T-helper 2 cell (primary cell): ENCODE measurements around the gene PLEKHG4.

Experiments
- DNase-seq, 5 experiments: peaks; one replicate each; pipeline versions ENCODE4 v3.0.0 to v3.0.0-alpha.2; 2012 to 2022

The PLEKHG4 gene

DNA sequence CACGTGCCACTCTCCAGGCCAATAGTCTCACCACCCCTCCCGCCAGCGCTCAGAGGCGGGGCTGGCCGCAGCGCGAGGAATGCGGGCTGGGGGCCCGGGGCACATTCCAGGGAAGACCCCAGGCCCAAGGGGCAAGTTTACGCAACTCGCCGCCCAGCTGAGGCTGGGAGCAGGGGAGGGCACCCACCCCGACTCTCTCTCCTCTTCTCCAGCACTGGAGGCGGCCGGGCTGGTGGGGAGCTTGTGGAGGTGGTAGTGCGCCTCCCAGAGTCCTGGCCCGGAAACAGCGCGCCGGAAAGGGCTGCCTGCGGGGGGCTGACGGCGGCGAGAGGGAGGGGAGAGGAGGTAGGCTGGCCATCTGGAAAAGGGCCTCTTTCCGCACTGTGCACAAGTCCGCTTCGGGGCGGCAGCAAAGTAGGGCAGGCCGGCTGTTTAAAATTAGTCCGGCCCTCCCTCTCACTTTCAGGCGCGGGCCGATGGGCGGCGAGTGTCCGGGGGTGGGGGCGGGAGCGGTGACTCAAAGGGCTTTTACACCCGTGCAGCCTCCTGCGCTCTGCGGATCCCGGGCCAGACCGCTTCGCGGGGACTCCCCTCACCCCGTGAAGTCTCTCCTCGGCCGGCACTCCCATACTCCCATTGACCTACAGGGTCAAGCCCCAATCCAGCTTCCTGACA lies 33.1 kb upstream of the PLEKHG4 start:
- DNase-seq: peak in 3 of 5 experiments; percentile 29 to 64 (median 36)

DNA sequence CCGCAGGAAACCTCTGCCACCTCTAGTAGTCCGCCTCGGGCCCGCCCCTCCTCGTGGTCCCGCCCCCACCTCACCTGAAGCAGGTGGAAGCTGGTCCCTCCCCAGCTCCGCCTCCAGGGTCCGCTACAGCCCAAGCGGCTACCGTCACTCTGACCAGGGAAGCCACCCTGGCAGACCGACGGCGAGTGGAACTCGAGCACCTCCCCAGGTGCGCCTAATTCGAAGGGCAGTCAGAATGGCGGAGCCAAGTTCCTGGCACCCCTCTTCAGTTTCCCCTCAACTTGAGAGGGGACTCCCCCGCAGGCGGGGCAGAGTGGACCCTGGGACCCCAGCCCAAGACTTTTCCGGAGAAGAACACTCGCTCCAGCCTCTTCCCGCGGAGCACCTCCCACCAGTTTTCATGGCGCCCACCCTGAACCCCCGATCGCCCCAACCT lies 32.6 kb upstream of the PLEKHG4 start:
- peak in 2 of 5 experiments; percentile 30 to 38 for DNase-seq

DNA sequence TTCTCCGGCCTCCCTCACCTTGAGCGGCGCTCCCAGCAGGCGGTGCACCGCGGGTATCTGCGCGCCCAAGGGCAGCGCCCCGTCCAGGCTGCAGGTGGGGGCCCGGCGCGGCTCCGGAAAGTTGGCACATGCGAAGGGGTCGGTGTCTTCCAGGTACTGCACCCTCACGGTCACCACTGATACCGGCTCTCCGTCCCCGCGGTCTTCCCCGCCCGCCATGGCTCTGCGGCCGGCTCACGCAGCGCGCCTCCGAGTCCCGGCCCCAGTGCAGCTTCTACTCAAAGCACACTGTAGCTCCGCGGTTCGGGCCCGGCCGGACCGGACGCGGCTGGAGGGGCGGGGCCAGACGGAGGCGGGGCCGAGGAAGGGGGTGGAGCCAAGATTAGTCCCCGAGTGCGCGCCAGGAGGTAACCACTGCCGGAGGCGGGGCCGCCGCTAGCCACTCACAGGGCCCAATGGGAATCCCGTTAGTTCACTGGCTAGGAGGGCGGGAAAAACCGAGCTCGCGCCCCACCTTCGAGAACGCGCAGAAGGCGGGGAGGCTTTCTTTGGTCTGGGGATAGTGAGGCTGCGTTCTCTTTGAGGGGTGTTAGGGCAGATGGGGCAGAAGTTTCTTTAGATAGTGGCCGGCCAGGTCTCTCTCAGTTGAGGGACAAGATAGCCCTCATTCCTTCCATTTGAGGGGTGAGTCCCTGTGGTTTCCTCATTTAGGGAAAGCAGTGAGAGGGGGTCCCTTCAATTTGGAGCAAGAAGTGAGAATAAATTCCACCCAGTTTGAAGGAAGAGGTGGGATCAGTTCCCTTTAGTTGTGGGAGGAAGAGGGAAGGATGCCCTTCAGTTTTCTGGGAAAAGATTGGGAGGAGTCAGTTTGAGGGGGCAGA lies 31.9 kb upstream of the PLEKHG4 start, which contains the start of gene FHOD1:
Gene FHOD1, minus strand, starts transcription at position 290 of the 881 bp plus-strand sequence. Its CDS starts 71 bp downstream, at position 219.
- DNase-seq: peak; percentile 93 to 97 (median 95)

DNA sequence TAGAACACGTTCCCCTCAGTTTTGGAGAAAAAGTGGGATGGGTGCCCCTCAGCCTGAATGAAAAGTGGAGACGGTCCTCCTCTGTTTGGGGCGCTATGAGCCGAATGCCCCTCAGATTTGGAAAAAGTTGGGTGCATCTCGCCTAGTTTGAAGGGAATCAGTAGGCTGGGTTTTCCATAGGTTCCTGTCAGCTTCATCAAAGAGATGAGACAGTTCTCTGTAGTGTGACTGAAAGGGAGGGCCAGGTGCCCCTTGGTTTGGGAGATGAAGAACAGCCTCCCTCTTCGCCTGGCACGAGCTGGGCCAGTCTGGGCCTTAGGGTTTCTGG lies 31.3 kb upstream of the PLEKHG4 start:
- DNase-seq: no peak

DNA sequence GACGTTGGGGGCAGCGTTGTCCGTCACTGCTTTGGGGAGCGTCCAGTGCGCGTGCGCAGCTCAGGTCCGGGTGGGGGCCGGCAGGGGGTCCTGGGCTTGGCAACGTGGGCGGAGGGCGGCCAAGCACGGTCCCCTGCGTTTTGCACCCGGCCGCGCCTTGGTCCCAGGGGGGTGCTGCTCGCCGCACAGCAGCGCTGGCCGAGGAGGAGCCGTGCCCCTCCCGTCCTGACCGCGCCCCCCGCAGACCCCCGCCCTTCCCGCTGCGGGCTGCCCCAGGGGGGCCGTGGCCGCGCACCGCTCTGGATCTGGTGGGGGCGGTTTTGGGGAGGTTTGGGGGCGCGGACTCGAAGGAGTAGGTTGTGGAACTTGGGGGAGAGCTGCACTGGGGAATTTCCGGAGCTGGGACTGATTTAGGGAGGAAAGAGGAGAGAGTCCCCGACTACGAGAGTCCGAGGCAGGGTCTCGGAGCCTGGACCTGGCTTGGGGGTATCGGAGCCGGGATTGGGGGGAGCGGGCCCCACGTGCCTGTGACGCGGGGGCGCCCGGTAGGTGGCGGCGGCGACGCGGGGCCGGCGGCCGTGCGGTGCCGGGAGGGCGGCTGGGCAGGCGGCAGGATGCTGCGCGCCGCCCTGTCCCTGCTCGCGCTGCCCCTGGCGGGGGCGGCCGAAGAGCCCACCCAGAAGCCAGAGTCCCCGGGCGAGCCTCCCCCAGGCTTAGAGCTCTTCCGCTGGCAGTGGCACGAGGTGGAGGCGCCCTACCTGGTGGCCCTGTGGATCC lies 30.7 kb upstream of the PLEKHG4 start, which contains the start of gene SLC9A5:
Gene SLC9A5, plus strand, starts transcription at position 579 of the 777 bp plus-strand sequence. Its CDS starts 36 bp downstream, at position 615.
- DNase-seq: peak in 1 of 5 experiments; percentile 45

DNA sequence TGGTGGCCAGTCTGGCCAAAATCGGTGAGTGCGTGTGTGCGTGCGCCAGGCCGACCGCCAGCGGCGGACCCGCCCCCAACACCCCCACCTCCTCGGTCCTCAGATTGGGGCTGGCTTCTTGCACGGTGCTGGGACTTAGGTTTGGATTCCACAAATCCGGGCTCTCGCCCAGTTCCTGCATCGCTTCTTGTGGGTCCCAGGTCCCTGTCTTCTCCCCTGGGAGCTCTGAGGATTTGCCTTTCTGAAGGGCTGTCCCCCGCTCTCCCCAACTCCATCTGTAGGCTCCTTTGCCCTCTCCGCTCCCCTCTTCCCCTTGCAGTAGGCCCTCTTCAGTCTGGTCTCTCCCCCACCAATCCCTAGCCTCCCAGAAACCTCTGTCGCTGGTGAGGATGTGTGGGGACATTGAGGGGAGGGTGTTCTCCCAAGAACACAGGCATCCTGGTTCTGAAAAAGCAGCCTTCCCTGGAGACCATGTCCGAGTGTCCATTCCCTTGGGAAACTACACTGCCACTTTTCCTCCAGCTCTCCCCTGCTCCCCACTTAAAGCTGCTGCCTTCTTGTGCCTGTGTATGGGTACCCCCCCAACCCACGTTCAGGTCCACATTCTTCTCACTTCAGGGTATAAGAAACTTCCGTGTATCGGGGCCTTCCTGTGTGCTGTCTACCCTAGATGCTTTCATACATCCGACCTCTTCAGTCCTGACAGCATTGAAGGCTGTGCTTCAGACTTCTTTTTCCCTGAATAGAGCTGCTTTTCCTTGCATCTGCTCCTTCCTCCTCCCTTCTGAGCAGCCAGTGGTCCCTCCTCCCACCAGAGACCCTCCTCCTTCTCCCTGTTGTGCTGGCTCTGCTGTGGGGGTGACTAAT lies 29.9 kb upstream of the PLEKHG4 start:
- DNase-seq: no peak

DNA sequence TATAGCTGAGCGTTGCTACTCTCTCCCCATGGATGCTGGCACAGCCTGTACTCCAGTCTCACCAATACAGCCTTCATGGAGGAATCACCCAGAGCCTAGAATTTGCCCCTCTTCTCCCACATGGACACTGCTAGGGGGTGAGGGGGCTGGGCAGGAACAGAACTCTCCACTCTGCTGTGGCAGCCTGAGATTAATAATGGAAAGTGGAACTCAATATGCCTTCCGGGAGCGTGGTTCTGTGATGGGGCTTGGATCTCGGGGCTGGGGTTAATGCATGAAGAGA lies 29.3 kb upstream of the PLEKHG4 start:
- no peak for DNase-seq

DNA sequence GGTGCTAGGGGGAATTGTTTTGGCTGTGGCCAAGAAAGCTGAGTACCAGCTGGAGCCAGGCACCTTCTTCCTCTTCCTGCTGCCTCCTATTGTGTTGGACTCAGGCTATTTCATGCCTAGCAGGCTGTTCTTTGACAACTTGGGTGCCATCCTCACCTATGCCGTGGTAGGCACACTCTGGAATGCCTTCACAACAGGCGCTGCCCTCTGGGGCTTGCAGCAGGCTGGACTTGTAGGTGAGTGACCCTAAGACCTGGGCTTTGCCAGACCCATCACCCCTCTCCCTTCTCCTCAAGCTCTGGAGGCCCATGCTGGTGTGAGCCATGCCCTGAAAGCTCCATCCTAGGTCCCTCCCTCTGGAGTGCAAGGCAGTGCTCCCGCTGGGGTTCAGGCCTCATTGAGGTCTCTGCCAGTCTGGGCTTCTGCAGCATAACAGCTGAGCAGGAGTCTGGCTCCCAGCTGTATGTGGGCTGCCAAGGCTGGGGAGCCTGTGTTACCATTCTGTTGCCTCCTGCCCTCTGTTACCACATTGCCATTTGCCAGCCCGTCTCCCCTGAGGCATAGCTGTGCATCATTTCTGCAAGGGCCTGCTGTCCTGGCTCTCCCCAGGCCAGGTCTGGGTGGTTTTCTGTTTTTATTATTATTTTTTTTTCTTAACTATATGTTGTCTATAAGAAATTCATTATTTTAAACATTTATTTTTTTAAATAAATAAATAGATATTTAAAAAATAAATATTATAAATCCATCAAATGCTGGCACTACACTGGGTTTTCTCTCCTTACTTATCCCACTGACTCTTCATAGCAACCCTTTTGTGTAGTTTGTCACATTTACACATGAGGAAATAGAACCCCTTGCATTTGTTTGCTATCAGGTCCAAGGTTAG lies 26.5 kb upstream of the PLEKHG4 start:
- no peak for DNase-seq

DNA sequence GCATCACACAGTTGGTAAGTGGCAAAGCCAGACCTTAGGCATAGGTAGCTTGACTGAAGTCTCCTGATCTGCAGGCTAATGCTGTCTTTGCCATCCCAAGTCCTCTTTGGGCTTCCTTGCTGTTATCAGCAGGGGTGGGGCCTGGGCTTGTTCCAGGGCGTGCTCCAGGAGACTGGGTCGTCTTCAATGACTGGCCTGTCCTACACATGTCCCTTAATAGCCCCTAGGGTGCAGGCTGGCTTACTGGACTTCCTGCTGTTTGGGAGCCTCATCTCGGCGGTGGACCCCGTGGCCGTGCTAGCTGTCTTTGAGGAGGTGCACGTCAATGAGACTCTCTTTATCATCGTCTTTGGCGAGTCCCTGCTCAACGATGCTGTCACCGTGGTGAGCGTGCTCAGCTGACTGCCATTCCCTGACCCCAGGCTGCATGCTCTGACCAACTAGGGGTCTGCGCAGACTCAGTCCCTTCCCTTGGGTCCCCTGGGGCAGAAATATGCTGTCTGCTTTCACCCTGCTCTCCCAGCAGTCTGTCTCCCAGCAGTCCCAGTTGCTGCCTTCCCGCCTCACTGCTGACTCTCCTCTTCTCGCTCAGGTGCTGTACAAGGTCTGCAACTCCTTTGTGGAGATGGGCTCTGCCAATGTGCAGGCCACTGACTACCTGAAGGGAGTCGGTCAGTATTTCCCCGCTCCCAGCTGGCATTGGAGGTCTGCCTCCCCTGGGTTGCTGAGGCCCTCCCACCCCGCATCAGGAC lies 24.4 kb upstream of the PLEKHG4 start:
- no peak for DNase-seq

DNA sequence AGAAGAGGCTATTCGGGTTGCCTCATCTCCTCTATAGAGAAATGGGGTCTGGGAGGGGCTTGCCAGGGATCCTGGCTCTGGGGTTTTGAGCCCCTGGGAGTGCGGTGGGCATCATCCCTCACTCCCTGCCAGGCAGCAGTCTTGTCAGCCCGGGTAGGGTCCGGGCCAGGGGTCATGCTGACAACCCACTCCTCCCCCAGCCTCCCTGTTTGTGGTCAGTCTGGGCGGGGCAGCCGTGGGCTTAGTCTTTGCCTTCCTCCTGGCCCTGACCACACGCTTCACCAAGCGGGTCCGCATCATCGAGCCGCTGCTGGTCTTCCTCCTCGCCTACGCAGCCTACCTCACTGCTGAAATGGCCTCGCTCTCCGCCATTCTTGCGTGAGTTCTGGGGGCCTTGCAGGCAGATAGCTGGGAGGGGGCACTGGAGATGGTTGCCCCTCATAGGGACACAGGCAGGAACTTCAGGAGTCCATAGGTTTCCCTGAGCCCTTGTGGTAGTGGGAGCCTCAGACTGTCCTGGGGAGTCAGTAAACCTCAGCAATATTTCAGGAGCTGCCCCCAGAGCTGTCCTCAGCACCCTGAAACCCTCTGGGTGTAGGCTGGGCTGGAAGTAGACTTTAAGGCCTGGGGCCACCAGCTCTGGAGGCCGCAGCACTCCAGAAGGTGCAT lies 23.6 kb upstream of the PLEKHG4 start:
- DNase-seq: no peak

DNA sequence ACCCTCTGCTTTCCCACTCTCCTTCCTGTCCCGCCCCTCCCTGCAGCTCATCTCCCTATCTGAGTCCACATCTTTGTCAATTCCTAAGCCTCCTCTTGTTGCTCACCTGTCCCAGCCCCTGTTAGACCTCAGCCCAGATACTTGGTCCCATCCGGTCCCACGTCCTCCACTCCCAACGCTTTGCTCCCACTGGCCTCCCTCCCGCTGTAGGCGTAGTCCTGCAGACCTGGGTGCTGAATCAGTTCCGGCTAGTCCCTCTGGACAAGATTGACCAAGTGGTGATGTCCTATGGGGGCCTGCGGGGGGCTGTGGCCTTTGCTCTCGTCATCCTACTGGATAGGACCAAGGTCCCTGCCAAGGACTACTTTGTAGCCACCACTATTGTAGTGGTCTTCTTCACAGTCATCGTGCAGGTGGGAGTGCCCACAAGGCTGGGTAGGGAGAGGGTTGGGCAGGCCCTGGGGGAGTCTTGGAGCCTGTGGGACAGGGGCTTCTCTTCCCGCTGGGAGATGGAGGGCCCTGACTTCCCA lies 22.6 kb upstream of the PLEKHG4 start:
- no peak for DNase-seq

DNA sequence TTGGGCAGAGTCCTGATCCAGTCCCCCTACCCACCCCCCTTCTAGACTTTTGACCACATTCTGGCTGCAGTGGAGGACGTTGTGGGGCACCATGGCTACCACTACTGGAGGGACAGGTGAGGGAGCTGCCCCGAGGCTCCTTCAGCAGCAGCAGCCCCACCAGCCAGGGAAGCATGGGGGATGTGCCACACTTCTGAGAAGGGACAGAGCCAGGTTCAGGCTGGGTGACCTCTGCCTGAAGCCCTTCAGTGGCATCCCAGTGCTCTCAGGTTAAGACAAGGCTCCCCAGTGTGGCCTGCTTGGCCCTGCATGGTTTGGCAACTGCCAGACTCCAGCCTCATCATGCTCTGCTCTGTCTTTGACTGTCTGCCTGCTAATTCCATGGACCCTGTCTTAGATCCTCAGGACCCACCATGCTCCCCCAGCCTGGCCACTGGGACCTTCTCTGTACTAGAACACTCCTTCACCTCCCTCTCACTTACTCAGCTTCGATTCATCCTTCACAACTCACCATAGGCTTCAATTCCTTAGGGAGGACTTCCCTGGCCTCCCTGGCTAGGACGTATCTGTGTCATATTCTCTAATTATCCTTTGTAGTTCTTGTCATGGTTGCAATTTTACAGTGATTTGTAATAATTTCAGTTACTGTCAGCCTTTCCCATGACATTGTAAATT lies 21.7 kb upstream of the PLEKHG4 start:
- DNase-seq: no peak

DNA sequence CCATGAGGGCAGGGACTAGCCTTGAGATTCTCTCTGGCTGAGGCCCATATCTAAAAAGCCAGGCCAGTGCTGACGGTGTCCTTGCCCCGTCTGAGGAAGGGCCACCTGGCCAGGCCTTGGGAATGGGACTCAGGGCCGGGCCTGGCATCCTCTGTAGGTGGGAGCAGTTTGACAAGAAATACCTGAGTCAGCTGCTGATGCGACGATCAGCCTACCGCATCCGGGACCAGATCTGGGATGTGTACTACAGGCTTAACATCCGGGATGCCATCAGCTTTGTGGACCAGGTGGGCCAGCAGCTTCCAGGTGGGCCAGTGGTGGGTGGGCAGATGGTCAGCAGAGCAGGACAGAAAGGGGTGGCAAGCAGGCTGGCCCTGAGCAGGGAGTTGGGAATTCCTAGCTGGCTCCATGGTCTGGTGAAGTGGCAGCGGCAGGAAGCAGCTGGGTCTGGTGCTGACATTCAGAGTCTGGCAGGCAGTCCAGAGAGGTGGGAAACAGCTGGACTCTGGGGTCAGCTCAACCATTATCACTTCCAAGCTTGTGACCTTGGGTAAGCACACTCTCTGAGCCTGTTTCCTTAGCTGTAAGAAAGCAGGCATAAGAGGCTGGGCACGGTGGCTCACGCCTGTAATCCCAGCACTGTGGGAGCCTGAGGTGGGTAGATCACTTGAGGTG lies 21.0 kb upstream of the PLEKHG4 start:
- DNase-seq: no peak

DNA sequence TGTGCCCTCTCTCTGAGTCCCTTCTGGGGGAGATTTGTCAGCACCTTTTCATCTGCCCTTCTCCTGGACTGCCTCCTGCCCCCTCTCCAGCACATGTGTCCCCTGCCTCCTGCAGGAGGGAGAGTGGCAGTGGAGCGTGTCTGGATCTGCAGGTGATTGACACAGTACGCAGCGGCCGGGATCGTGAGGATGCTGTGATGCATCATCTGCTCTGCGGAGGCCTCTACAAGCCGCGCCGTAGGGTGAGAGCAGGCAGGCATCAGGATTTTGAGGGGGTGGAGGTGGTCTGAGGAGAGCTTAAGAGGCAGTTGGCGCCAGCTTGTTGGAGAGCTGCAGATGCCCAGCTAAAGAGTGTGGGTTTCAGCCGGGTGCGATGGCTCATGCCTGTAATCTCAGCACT lies 19.6 kb upstream of the PLEKHG4 start:
- DNase-seq: no peak

DNA sequence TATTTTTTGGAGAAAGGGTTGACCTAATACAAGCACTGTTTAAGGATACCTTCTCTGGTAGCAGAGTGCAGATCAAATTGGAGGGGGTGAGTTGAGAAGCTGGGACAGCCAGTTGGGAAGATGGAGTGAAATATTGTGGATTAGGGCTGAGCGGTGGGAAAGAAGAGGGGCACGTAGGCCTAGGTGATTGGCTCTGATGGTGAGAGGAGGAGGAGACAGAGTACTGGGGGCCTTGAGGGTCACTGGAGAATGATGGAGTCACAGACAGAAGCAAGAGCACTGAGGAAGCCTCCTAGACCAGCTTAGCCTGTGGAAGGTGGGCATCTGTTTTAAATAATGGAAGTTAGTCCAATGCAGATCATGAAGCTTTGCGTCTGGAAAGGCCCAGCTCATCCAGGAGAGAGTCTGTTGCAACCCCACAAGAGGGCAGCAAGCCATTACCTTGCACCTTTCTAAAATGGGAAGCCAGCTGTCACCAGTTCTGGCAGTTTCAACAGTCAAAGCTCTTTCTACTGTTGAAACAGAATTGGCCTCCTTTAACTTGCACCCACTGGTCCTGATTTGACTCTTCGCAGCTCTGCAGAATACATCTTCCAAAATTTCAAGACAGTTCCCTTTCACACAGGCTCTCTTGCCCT lies 18.8 kb upstream of the PLEKHG4 start:
- peak in 1 of 5 experiments; percentile 62 for DNase-seq

DNA sequence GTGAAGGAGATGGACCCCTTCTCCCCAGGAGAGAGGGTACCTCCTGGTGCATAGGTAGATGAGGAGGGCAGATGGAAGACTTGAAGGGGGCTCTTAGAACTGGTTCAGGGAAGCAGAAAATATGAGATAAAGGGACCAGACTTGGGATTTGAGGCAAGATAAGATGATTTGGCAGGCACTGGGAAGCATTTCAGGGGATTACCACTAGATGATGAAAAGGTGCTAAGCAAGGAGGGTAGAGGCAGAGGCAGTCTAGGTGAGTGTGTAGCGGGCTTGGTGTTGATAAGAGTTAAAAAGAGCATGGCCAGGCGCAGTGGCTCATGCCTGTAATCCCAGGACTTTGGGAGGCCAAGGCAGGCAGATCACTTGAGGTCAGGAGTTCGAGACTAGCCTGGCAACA lies 16.1 kb upstream of the PLEKHG4 start:
- DNase-seq: no peak

DNA sequence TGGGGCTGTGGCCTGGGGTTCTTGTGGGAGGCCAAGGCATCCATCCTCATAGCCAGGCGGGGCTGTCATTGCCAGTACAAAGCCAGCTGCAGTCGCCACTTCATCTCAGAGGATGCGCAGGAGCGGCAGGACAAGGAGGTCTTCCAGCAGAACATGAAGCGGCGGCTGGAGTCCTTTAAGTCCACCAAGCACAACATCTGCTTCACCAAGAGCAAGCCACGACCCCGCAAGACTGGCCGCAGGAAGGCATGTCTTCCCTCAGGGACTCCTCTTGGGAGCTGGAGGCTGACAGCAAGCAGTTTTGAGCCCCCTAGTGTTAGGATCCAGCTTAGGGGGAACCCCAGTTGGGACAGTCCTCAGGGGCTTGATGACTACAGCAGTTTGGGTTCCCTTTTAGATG lies 15.1 kb upstream of the PLEKHG4 start:
- DNase-seq: no peak

DNA sequence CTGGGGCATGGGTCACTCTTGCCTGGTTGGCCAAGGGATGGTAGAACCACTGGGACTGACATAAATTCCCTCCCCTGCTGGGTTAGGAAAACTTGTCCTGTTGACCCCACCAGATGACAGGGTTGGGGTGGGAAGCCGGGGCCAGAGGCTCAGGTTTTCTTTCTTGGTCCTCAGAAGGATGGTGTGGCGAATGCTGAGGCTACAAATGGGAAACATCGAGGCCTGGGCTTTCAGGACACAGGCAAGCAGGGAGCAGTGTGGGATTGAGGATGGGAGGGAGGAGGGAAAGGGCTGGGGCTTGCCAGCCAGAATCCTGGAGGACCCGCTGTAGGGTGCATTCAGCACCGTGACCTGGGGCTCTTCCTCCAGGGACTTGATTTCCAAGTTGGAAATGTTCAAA lies 14.5 kb upstream of the PLEKHG4 start:
- DNase-seq: no peak
